Suprapubic skin (tissue), 4 donors: ENCODE data around the gene ARHGEF11. TPM values are rescaled to one million over a fixed set of nuclear protein-coding genes. Genes with fewer than 3 reads are reported as not detected.

Experiments used
- DNase-seq, 2 donors: peaks; one replicate each; pipeline ENCODE4 v3.0.0-alpha.2; 2019; ENCODE audit warnings: low spot score in 2 of 2
- H3K27ac ChIP-seq: fragments of 200-600 bp; sonication (generic); one replicate; pipeline ENCODE4 v1.5.1; 2019
- H3K27me3 ChIP-seq: fragments of 200-600 bp; sonication (generic); one replicate; pipeline ENCODE4 v1.5.1; 2019
- H3K36me3 ChIP-seq: fragments of 200-600 bp; sonication (generic); one replicate; pipeline ENCODE4 v1.5.1; 2019
- H3K4me1 ChIP-seq: fragments of 200-600 bp; sonication (generic); one replicate; pipeline ENCODE4 v1.5.1; 2019
- H3K4me3 ChIP-seq: fragments of 200-600 bp; sonication (generic); one replicate; pipeline ENCODE4 v1.5.1; 2019; ENCODE audit warnings: mild to moderate bottlenecking
- H3K9me3 ChIP-seq: fragments of 200-600 bp; sonication (generic); one replicate; pipeline ENCODE4 v1.5.1; 2019
- CTCF ChIP-seq, 2 donors: fragments of 200-600 bp in 1 of 2; fragments of 450-650 bp in 1 of 2; sonication (generic) in 1 of 2; IDR thresholded peaks; one replicate each; pipeline ENCODE4 v1.5.1; 2016 to 2019; ENCODE audit warnings: antibody characterized with exemption in 2 of 2, mild to moderate bottlenecking in 1 of 2, moderate library complexity in 1 of 2
- EP300 ChIP-seq: sonication (generic); formaldehyde crosslinking; IDR thresholded peaks from one replicate; pipeline ENCODE4 v1.6.1; 2017; ENCODE audit warnings: antibody characterized with exemption
- POLR2A ChIP-seq, 2 donors: fragments of 450-650 bp; IDR thresholded peaks; one replicate each; pipeline ENCODE4 v1.6.1; 2017; ENCODE audit warnings: antibody characterized with exemption in 2 of 2, mild to moderate bottlenecking in 2 of 2, moderate library complexity in 2 of 2
- POLR2AphosphoS5 ChIP-seq, 3 donors: sonication (generic); formaldehyde crosslinking; IDR thresholded peaks; one replicate each; pipeline ENCODE4 v1.6.1; 2017; ENCODE audit warnings: antibody characterized with exemption in 3 of 3
- WGBS: methylation state at CpG from one replicate; pipeline ENCODE4 v1.1.5; 2018; 5-methylcytosine and 5-hydroxymethylcytosine counted together
- total RNA-seq, 4 donors: library from RNA; depleted of rRNA; stranded (reverse); fragments of >200 nt; gene quantifications; one replicate each; pipeline ENCODE4 v1.1.0, GENCODE V29; 2016

Gene ARHGEF11
- total RNA-seq, 4 donors from 2014 or later = 30.7 to 46.1 (median 40.3) TPM

- 71% methylated on average over 3 of the region's 3 CpGs for WGBS
- H3K27ac ChIP-seq = no peak overlapping the region
- no peaks in the 10 kb centered on the region for H3K4me1 ChIP-seq
- H3K9me3 ChIP-seq = no peaks in the 10 kb centered on the region
- DNase-seq = no peak
- H3K27me3 ChIP-seq = no peaks in the 10 kb centered on the region
- H3K4me3 ChIP-seq = no peak overlapping the region
- TF ChIP-seq POLR2AphosphoS5 (IDR thresholded peaks at IDR 0.05) = no peak
- no peak for TF ChIP-seq EP300
- no peak for TF ChIP-seq CTCF (IDR thresholded peaks at IDR 0.05)
- no peak for TF ChIP-seq POLR2A (IDR thresholded peaks at IDR 0.05)
- no peaks in the 10 kb centered on the region for H3K36me3 ChIP-seq
Measured at GRCh38 chr1:157032303-157032702, 13.2 kb downstream of the ARHGEF11 start.

GRCh38 chr1:157030728-157031127 lies 14.8 kb downstream of the ARHGEF11 start:
- Histone ChIP-seq H3K36me3 (no peaks in the 10 kb centered on the region), H3K9me3 (no peaks in the 10 kb centered on the region), H3K4me1 (peaks cover under 1% of the 10 kb centered on the region), H3K27ac (no peak overlapping the region), H3K4me3 (no peak overlapping the region), H3K27me3 (no peaks in the 10 kb centered on the region)
- DNase-seq = no peak
- TF ChIP-seq POLR2A (IDR thresholded peaks at IDR 0.05) = no peak
- no peak for TF ChIP-seq CTCF (IDR thresholded peaks at IDR 0.05)
- no peak for TF ChIP-seq POLR2AphosphoS5 (IDR thresholded peaks at IDR 0.05)
- no peak for TF ChIP-seq EP300
- WGBS = 94% methylated on average over 2 of the region's 2 CpGs

- no peaks in the 10 kb centered on the region for H3K27me3 ChIP-seq
- no peak for DNase-seq
- no peak overlapping the region for H3K27ac ChIP-seq
- 76% methylated on average over 4 of the region's 4 CpGs for WGBS
- H3K9me3 ChIP-seq = peaks cover 3% of the 10 kb centered on the region
- no peaks in the 10 kb centered on the region for H3K36me3 ChIP-seq
- H3K4me3 ChIP-seq = no peak overlapping the region
- peaks cover 3% of the 10 kb centered on the region for H3K4me1 ChIP-seq
- TF ChIP-seq POLR2A (IDR thresholded peaks at IDR 0.05) (no peak), EP300 (no peak), CTCF (IDR thresholded peaks at IDR 0.05) (no peak), POLR2AphosphoS5 (IDR thresholded peaks at IDR 0.05) (no peak)
Measured at GRCh38 chr1:157028674-157029073, 16.9 kb downstream of the ARHGEF11 start.

GRCh38 chr1:157025856-157026255 lies 19.7 kb downstream of the ARHGEF11 start:
- no peak overlapping the region for H3K27ac ChIP-seq
- no peaks in the 10 kb centered on the region for H3K36me3 ChIP-seq
- no peak for TF ChIP-seq POLR2A (IDR thresholded peaks at IDR 0.05)
- TF ChIP-seq CTCF (IDR thresholded peaks at IDR 0.05) = no peak
- no peak for TF ChIP-seq EP300
- TF ChIP-seq POLR2AphosphoS5 (IDR thresholded peaks at IDR 0.05) = no peak
- peaks cover 3% of the 10 kb centered on the region for H3K4me1 ChIP-seq
- peaks cover 17% of the 10 kb centered on the region for H3K9me3 ChIP-seq
- no peak for DNase-seq
- whole genome bisulfite sequencing = 62% methylated on average over 2 of the region's 2 CpGs
- H3K4me3 ChIP-seq = no peak overlapping the region
- no peaks in the 10 kb centered on the region for H3K27me3 ChIP-seq

- no peaks in the 10 kb centered on the region for H3K27me3 ChIP-seq
- DNase-seq = no peak
- H3K4me3 ChIP-seq = no peak overlapping the region
- no peaks in the 10 kb centered on the region for H3K36me3 ChIP-seq
- no peak overlapping the region for H3K27ac ChIP-seq
- H3K4me1 ChIP-seq = peaks cover 3% of the 10 kb centered on the region
- TF ChIP-seq POLR2AphosphoS5 (IDR thresholded peaks at IDR 0.05) (no peak), POLR2A (IDR thresholded peaks at IDR 0.05) (no peak), EP300 (no peak), CTCF (IDR thresholded peaks at IDR 0.05) (no peak)
- H3K9me3 ChIP-seq = peaks cover 17% of the 10 kb centered on the region
- 56% methylated on average over 3 of the region's 3 CpGs for WGBS
Measured at GRCh38 chr1:157025385-157025784, 20.2 kb downstream of the ARHGEF11 start.
